AG04449 (cell line): ENCODE measurements around the gene TMEM198.

Experiments
- CTCF ChIA-PET: fragments of 350-600 bp; formaldehyde crosslinking; extraction: SDS; loops from one replicate; lab custom pipeline; 2021; ENCODE audit warnings: antibody characterized with exemption; lab: Yijun Ruan, JAX
- POLR2A ChIA-PET: fragments of 400-600, 350-600 bp; formaldehyde crosslinking; extraction: SDS; loops from one replicate; lab custom pipeline; 2020; ENCODE audit warnings: antibody characterized with exemption, inconsistent platforms; lab: Yijun Ruan, JAX
- DNase-seq: peaks from one replicate; pipeline ENCODE4 v3.0.0-alpha.2; 2010; ENCODE audit warnings: low read depth, low spot score
- H3K4me3 ChIP-seq: 2 replicates; pipeline ENCODE4 v1.5.1; 2011; ENCODE audit warnings: low read depth, mild to moderate bottlenecking, control low read depth, low read length
- TF ChIP-seq, protein P1 (sequence below): IDR thresholded peaks from one replicate; pipeline ENCODE4 v1.5.1; 2011; ENCODE audit warnings: mild to moderate bottlenecking, moderate library complexity, low read length, control low read depth, inconsistent platforms; ENCODE audit not compliant: insufficient read depth; ENCODE audit errors: missing control alignments

Gene TMEM198

DNA sequence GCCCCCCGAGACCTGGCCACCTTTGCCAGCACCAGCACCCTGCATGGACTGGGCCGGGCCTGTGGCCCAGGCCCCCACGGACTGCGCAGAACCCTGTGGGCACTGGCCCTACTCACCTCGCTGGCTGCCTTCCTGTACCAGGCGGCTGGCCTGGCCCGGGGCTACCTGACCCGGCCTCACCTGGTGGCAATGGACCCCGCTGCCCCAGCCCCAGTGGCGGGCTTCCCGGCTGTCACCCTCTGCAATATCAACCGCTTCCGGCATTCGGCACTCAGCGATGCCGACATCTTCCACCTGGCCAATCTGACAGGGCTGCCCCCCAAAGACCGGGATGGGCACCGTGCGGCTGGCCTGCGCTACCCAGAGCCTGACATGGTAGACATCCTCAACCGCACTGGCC lies 29.0 kb upstream of the TMEM198 start:
- ChIA-PET CTCF (interaction anchor here (9.0 to 39.0 kb wide), 3 partner anchors 10 to 17 kb away, joined by 164 to 1084 read pairs (median 1084); partner anchors contain the start of genes ASIC4 and GMPPA), POLR2A (no interaction called here)
- H3K4me3 ChIP-seq, result no peak overlapping the region
- no peak for DNase-seq
- TF ChIP-seq, protein P1, sequence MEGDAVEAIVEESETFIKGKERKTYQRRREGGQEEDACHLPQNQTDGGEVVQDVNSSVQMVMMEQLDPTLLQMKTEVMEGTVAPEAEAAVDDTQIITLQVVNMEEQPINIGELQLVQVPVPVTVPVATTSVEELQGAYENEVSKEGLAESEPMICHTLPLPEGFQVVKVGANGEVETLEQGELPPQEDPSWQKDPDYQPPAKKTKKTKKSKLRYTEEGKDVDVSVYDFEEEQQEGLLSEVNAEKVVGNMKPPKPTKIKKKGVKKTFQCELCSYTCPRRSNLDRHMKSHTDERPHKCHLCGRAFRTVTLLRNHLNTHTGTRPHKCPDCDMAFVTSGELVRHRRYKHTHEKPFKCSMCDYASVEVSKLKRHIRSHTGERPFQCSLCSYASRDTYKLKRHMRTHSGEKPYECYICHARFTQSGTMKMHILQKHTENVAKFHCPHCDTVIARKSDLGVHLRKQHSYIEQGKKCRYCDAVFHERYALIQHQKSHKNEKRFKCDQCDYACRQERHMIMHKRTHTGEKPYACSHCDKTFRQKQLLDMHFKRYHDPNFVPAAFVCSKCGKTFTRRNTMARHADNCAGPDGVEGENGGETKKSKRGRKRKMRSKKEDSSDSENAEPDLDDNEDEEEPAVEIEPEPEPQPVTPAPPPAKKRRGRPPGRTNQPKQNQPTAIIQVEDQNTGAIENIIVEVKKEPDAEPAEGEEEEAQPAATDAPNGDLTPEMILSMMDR, result no peak

DNA sequence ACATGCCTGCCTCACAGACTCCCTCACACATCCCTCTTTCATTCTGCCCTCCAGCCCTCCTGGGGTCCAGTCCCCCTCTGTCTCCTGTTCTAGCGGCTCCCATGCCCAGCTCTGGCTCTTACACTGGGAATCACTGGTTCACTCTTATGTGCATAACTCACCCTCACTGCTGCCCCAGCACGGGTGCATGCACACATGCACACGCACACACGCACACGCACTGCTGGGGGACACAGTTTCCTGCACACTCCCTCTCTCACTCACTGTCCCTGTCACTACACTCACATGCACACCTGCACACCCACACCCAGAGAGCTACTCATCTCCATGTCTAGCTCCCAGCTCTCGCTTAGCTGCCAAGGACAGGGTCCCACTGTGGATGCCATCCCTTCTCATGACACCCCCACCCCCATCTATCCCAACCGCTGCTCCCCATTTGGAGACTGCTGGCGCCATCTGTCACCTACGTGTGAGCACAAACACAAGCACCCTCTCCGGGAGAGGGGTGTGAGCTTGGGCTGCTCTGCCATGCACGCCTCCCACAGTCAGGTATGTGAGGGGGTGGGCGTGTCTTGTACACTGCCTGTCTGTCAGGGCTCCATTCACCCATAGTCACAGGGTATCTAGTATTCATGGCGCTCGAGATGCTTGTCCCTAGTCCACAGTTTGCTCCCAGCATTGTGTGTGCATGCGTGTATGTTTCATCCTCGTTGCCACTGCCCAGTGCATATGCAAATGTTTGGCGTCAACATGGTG lies 27.8 kb upstream of the TMEM198 start:
- no peak for DNase-seq
- POLR2A ChIA-PET, result no interaction called here
- H3K4me3 ChIP-seq, result no peak overlapping the region
- TF ChIP-seq, protein P1, result no peak
- CTCF ChIA-PET, result interaction anchor here (3.2 to 39.0 kb wide), 3 partner anchors 9 to 112 kb away, joined by 36 to 1084 read pairs (median 1084); partner anchors contain the start of genes ASIC4 and GMPPA

DNA sequence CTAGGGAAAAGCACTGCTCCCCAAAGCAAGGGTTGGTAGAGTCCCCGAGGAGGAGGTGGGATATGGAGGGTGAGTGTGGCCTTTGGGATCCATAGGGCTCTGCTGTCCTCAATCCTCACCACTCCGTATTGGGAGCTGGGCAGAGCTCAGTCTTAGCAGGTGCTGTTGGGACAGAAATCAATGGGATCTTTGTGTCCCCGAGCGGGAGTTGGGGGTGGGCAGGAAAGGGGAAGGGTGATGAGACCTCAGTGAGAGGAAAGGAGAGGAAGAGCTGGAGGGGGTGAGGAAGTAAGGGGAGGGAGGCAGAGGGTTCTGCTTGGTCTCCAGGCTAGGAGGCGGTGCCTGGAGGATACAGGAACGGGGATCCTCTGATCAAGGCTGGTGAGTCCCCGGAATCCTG lies 26.9 kb upstream of the TMEM198 start:
- ChIA-PET POLR2A (no interaction called here), CTCF (interaction anchor here (3.2 to 39.0 kb wide), 3 partner anchors 8 to 113 kb away, joined by 36 to 1084 read pairs (median 1084); partner anchors contain the start of genes ASIC4 and GMPPA)
- H3K4me3 ChIP-seq, result no peak overlapping the region
- TF ChIP-seq, protein P1, result no peak
- DNase-seq, result no peak

DNA sequence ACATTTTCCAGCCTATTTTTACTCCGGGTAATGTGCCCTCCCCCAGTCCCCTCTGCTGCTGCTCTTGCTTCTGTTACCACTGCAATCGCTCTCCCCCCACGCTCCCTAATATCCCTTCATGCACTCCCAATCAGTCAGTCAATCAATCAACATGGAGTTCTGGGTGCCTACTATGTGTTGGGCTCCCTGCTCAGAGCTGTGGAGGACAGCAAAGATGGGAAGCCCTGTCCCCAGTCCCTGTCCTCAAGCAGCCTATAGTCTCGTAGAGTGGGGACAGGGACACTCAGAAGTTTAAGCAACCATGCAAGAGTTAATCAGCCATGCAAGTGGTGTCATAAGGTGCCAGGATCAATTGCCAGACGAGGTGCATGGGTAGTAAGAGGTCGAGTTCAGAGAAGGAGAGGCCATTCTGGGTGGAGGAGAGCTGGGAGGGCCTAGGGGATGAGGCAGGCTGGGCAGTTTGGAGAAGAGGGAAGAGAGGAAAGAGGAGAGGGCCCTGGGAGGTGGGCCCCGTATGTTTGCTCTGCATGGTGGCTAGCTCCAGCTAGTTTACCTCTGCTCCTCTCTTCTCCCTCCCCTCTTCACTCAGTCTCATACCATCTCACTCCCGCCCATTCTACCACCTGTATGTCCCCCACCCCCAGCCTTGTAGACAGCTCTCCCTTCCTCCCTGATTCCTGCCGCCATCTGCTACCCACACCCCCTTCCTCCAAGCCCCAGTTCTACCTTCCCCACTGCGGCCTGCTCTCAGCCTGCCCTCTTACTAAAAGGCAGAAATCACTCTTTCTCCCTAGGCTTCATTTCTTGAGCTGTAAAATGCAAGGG lies 25.7 kb upstream of the TMEM198 start:
- TF ChIP-seq, protein P1, result no peak
- no peak for DNase-seq
- ChIA-PET POLR2A (interaction anchor here (1.0 kb wide), 1 partner anchor 9 kb away, joined by 3 read pairs; no protein-coding TSS in a partner anchor), CTCF (interaction anchor here (1.2 to 39.0 kb wide), 7 partner anchors 7 to 223 kb away, joined by 3 to 1084 read pairs (median 36); partner anchors contain the start of genes ASIC4 and GMPPA)
- H3K4me3 ChIP-seq, result no peak overlapping the region

DNA sequence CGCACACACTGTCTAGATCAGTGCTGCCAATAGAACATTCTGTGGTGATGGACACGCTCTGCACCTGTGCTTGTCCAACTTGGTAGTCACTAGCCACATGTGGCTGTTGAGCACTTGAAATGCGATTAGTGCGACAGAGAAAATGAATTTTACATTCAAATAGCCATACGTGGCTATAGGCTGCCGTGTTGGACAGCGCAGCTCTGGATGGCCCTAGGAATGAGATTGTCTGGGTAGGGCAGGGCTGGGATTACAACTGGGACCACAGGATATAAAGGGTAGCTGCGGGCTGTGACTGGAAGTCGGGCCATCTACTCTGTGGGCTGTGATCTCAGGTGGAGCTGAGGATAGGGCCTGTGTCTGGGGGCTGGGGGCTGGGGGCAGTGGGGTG lies 24.3 kb upstream of the TMEM198 start:
- no peak overlapping the region for H3K4me3 ChIP-seq
- CTCF ChIA-PET, result interaction anchor here (1.4 to 39.0 kb wide), 10 partner anchors 6 to 130 kb away, joined by 4 to 1084 read pairs (median 40); partner anchors contain the start of genes ASIC4, CHPF, GMPPA and TMEM198
- TF ChIP-seq, protein P1, result no peak
- no peak for DNase-seq
- POLR2A ChIA-PET, result interaction anchor here (1.2 kb wide), 2 partner anchors 10 to 21 kb away, joined by 6 read pairs; partner anchors contain the start of gene GMPPA
